ENCODE data around the gene OPRM1. TPM values are rescaled to one million over a fixed set of nuclear protein-coding genes. Genes with fewer than 3 reads are reported as not detected.

The OPRM1 gene
- polyA plus RNA-seq, 3 donors from 2014 or later, result not detected

GRCh38 chr6:154245506-154245905, 206.5 kb downstream of the OPRM1 start:
- no peak for DNase-seq
- H3K36me3 Mint-ChIP-seq, result peaks cover 12 to 26% (median 26%) of the 10 kb centered on the region in 3 donors
- peaks cover 0 to 7% (median 2%) of the 10 kb centered on the region in 3 donors for H3K27me3 Mint-ChIP-seq (ENCODE audit: low read depth in 3 of 3)
- no peaks in the 10 kb centered on the region for H3K9me3 Mint-ChIP-seq
- H3K27ac Mint-ChIP-seq, result peak overlapping the region; percentile 91 to 98 (median 92)
- H3K4me1 Mint-ChIP-seq, result peaks cover 86 to 100% of the 10 kb centered on the region in 2 donors
- peak overlapping the region; percentile 92 to 98 (median 93) for H3K4me3 Mint-ChIP-seq

DNA sequence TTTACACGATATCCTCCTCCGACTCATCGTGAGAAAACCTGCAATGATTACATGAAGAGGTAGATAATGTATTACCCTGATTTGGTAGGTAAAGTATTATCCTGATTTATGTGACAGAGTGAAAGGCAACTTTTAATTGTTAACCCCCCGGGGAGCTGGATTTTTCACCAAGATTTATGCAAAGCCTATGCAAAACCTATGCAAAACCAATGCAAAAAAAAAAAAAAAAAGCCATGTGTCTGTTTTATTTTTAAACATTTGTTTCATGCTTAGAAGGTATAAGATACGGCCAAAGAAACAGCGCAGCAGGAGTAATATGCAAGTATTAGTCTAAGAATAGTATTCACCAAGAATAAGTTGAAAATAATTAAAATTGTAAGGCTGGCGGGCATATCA, 207.7 kb downstream of the OPRM1 start:
- Mint-ChIP-seq H3K9me3 (peaks cover 0 to 1% (median 0%) of the 10 kb centered on the region in 6 donors), H3K4me1 (peaks cover 88 to 95% of the 10 kb centered on the region in 2 donors), H3K27ac (peak overlapping the region; percentile 91 to 98 (median 92)), H3K36me3 (peaks cover 9 to 22% (median 20%) of the 10 kb centered on the region in 3 donors), H3K4me3 (peak overlapping the region; percentile 92 to 98 (median 93)), H3K27me3 (ENCODE audit: low read depth in 3 of 3) (peaks cover 0 to 7% (median 2%) of the 10 kb centered on the region in 3 donors)
- DNase-seq, result no peak

DNA sequence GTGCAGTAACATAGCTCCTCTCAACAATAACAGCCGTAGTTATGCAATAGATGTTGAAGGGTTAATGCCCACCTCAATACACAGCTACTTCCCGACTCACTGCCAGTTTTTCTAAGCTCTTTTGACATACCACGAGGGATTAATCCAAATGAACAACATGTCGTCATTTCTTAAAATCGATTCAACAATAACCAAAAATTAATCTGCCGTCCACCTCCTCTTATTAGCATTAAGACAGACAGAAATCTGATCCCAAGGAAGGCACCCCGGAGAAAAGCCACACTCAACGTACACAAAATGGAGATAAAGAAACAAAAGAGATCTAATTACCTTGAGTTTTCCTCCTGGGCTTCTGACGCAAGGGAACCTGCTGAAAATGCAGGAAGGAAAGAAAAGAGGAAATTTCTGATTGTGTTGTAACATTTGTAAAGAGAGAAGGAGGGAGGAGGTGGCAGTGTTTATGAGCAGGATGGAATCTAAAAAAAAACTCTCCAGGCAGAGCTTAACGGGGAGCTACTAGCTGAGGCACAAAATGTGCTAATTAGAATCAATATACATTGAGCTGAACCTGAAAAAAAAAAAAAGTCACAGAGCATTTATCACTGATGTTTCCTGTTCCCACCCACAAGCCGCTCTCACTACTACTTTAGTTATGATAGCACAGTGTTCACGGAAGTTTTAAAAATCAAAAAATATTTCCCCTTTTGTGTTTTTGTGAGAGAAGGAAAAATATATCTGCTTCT, 208.2 kb downstream of the OPRM1 start:
- Mint-ChIP-seq H3K27me3 (ENCODE audit: low read depth in 3 of 3) (peaks cover 0 to 7% (median 2%) of the 10 kb centered on the region in 3 donors), H3K9me3 (peaks cover 0 to 1% (median 0%) of the 10 kb centered on the region in 6 donors), H3K36me3 (peaks cover 9 to 19% (median 18%) of the 10 kb centered on the region in 3 donors), H3K4me1 (peaks cover 91 to 95% of the 10 kb centered on the region in 2 donors), H3K27ac (peak overlapping the region; percentile 91 to 98 (median 92)), H3K4me3 (peak overlapping the region; percentile 92 to 98 (median 93))
- DNase-seq, result peak; percentile 46 to 63 (median 57)

- DNase-seq, result peak; percentile 57 to 66 (median 60)
- Mint-ChIP-seq H3K4me3 (peak overlapping the region; percentile 69 to 88 (median 78)), H3K36me3 (peaks cover 3 to 4% (median 3%) of the 10 kb centered on the region in 3 donors), H3K4me1 (peaks cover 73 to 81% of the 10 kb centered on the region in 2 donors), H3K27me3 (ENCODE audit: low read depth in 3 of 3) (peaks cover 2 to 9% (median 3%) of the 10 kb centered on the region in 3 donors), H3K9me3 (peaks cover 0 to 3% (median 0%) of the 10 kb centered on the region in 6 donors), H3K27ac (peak overlapping the region; percentile 88 to 96 (median 94))
These were observed 210.7 kb downstream of the OPRM1 start for GRCh38 chr6:154249499-154250298.

DNA sequence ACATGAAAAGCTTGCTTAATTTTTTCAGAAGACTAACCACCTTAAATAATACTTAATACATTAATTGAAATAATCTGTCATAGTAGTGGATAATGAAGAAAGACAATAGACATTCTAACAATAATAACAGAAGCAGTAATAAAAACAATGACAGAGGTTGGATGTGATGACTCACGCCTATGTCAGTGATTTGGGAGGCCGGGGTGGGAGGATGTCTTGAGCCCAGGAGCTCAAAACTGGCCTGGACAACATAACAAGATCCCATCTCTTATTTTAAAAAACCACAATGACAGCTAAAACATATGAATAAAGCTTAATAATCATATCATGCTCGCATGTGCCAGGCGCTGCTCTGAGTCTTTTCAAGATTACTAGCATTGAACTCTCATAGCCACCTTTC, 212.1 kb downstream of the OPRM1 start:
- Mint-ChIP-seq H3K27ac (peak overlapping the region in 2 of 6 donors; percentile 42 to 96), H3K4me1 (peaks cover 59 to 66% of the 10 kb centered on the region in 2 donors), H3K9me3 (peaks cover 4 to 7% (median 6%) of the 10 kb centered on the region in 6 donors), H3K4me3 (no peak overlapping the region), H3K27me3 (ENCODE audit: low read depth in 3 of 3) (peaks cover 3 to 9% (median 7%) of the 10 kb centered on the region in 3 donors), H3K36me3 (peaks cover 4 to 10% (median 6%) of the 10 kb centered on the region in 3 donors)
- no peak for DNase-seq

DNA sequence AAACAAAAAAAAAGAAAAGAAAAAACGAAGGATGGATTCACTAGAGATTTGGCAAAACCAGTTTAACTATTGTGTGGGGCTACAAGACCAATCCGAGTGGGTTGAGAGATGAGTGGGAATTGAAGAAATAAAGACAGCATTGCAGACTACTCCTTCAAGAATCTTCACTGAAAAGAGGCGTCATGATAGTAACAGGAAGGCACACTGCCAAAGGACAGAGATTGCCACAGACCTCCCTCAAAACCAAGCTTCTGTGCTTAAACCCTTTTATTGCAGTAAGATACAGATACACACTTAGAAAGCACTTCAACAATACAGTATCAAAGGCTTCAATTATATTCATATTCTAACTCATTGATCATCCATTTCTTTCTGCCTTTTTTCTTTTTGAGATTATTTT, 213.6 kb downstream of the OPRM1 start:
- Mint-ChIP-seq H3K36me3 (peaks cover 6 to 10% (median 7%) of the 10 kb centered on the region in 3 donors), H3K27me3 (ENCODE audit: low read depth in 3 of 3) (peaks cover 2 to 9% (median 4%) of the 10 kb centered on the region in 3 donors), H3K9me3 (peaks cover 4 to 10% (median 6%) of the 10 kb centered on the region in 6 donors), H3K4me1 (peaks cover 50 to 53% of the 10 kb centered on the region in 2 donors), H3K27ac (peak overlapping the region in 4 of 6 donors; percentile 7 to 54 (median 36)), H3K4me3 (peak overlapping the region in 1 of 5 donors; percentile 2)
- DNase-seq, result no peak

DNA sequence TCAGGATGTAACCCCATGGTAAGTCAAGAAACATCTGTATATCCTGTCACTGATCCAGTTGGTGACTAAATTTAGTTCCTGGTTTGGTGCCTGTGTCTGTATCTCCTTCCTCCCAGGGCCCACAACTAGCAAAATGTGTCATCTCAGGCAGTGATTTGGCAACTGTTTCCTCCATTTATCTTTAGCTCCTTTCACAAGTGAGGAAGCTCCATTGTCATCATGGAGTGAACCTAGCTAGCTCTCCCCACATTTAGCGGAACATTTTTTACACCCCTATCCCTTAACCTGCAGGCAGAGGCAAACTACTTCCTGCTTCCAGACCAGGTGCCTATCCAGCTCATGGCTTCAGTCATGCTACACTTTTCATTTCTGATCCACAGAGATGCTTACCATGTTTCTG, 218.0 kb downstream of the OPRM1 start:
- no peak overlapping the region for H3K27ac Mint-ChIP-seq
- no peak overlapping the region for H3K4me3 Mint-ChIP-seq
- H3K4me1 Mint-ChIP-seq, result peaks cover 29 to 38% of the 10 kb centered on the region in 2 donors

GRCh38 chr6:154258064-154258757, 219.2 kb downstream of the OPRM1 start:
- Mint-ChIP-seq H3K4me1 (peaks cover 22 to 31% of the 10 kb centered on the region in 2 donors), H3K36me3 (peaks cover 6 to 11% (median 10%) of the 10 kb centered on the region in 3 donors), H3K4me3 (peak overlapping the region in 1 of 5 donors; percentile 4), H3K27me3 (ENCODE audit: low read depth in 3 of 3) (peaks cover 0 to 9% (median 1%) of the 10 kb centered on the region in 3 donors), H3K9me3 (peaks cover 4 to 10% (median 6%) of the 10 kb centered on the region in 6 donors), H3K27ac (peak overlapping the region in 1 of 6 donors; percentile 65)
- no peak for DNase-seq

More for the DNA sequence above, 218.0 kb downstream of the OPRM1 start:
- DNase-seq, result no peak
- peaks cover 6 to 11% (median 10%) of the 10 kb centered on the region in 3 donors for H3K36me3 Mint-ChIP-seq
- peaks cover 4 to 10% (median 6%) of the 10 kb centered on the region in 6 donors for H3K9me3 Mint-ChIP-seq
- peaks cover 2 to 9% (median 4%) of the 10 kb centered on the region in 3 donors for H3K27me3 Mint-ChIP-seq (ENCODE audit: low read depth in 3 of 3)

DNA sequence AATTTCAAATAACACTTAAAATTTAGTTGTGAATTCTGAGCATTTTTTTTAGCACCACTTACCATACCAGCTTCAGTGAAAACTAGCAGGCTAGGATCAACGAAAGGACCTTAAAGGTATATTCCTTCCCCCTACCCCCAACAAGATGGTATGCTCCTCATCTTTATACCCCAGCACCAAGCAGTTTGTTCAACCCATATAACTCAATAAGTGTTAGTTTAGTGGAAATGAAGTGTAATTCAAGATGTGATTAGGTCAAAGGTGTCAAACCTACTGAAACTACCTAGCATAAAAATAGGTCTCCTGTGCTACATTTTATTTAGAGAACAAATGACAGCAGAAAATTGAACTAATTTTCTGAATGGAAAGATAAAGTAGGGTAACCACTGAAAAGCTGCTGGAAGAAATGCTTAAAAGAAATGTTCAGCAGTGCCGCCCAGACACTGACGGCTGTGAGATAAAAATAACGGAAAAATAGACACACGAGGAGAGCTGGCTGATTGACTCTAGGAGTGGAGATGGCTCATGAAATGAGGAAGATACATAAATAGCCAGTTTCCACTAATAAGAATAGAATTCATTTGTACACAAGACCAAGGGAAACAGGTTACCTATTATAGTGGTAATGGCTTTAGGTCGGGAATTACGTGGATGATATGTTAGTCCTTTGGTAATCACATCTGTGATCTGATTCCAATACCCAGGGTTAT, 222.8 kb downstream of the OPRM1 start:
- H3K36me3 Mint-ChIP-seq, result peaks cover 0 to 4% (median 0%) of the 10 kb centered on the region in 3 donors
- H3K4me1 Mint-ChIP-seq, result peaks cover 22 to 30% of the 10 kb centered on the region in 2 donors
- DNase-seq, result no peak
- peak overlapping the region in 2 of 5 donors; percentile 1 to 13 for H3K4me3 Mint-ChIP-seq
- peaks cover 0 to 3% (median 2%) of the 10 kb centered on the region in 3 donors for H3K27me3 Mint-ChIP-seq (ENCODE audit: low read depth in 3 of 3)
- H3K27ac Mint-ChIP-seq, result peak overlapping the region in 5 of 6 donors; percentile 1 to 37 (median 13)
- H3K9me3 Mint-ChIP-seq, result no peaks in the 10 kb centered on the region

GRCh38 chr6:154266560-154267099, 227.6 kb downstream of the OPRM1 start:
- peaks cover 16 to 17% of the 10 kb centered on the region in 2 donors for H3K4me1 Mint-ChIP-seq

GRCh38 chr6:154267508-154268106, 228.6 kb downstream of the OPRM1 start:
- H3K36me3 Mint-ChIP-seq, result no peaks in the 10 kb centered on the region
- peaks cover 0 to 2% (median 0%) of the 10 kb centered on the region in 3 donors for H3K27me3 Mint-ChIP-seq (ENCODE audit: low read depth in 3 of 3)
- H3K4me1 Mint-ChIP-seq, result peaks cover 9 to 11% of the 10 kb centered on the region in 2 donors
- no peaks in the 10 kb centered on the region for H3K9me3 Mint-ChIP-seq
- H3K27ac Mint-ChIP-seq, result peak overlapping the region in 1 of 6 donors; percentile 23
- no peak overlapping the region for H3K4me3 Mint-ChIP-seq
- DNase-seq, result no peak

More at GRCh38 chr6:154266560-154267099, 227.6 kb downstream of the OPRM1 start:
- no peaks in the 10 kb centered on the region for H3K36me3 Mint-ChIP-seq
- no peak for DNase-seq
- no peak overlapping the region for H3K4me3 Mint-ChIP-seq
- H3K27me3 Mint-ChIP-seq (ENCODE audit: low read depth in 3 of 3), result peaks cover 0 to 2% (median 0%) of the 10 kb centered on the region in 3 donors
- no peak overlapping the region for H3K27ac Mint-ChIP-seq
- H3K9me3 Mint-ChIP-seq, result no peaks in the 10 kb centered on the region

- Mint-ChIP-seq H3K27me3 (ENCODE audit: low read depth in 3 of 3) (peaks cover 0 to 2% (median 0%) of the 10 kb centered on the region in 3 donors), H3K4me1 (peaks cover 9 to 11% of the 10 kb centered on the region in 2 donors), H3K27ac (peak overlapping the region in 1 of 6 donors; percentile 23), H3K4me3 (no peak overlapping the region), H3K9me3 (no peaks in the 10 kb centered on the region), H3K36me3 (no peaks in the 10 kb centered on the region)
- DNase-seq, result no peak
These were observed 229.4 kb downstream of the OPRM1 start for GRCh38 chr6:154268486-154268885.

All from immature natural killer cell (primary cell).